K562 (cell line): ENCODE measurements around the gene PRICKLE3. TPM values are rescaled to one million over a fixed set of nuclear protein-coding genes. Genes with fewer than 3 reads are reported as not detected.

Experiments
- EZH2 ChIP-seq: IDR thresholded peaks from 2 replicates; pipeline ENCODE4 v1.6.1; 2012; ENCODE audit warnings: low read depth, mild to moderate bottlenecking, inconsistent platforms, low read length, borderline replicate concordance
- FOXA1 ChIP-seq: fragments of 450-650 bp; IDR thresholded peaks from 2 replicates; pipeline ENCODE4 v1.6.1; 2016; ENCODE audit warnings: mild to moderate bottlenecking, borderline replicate concordance
- MTF1 ChIP-seq: fragments of 250-450 bp; sonication (Bioruptor Pico); IDR thresholded peaks from 2 replicates; pipeline ENCODE4 v1.9.0; 2021; ENCODE audit warnings: moderate library complexity, mild to moderate bottlenecking, inconsistent platforms, borderline replicate concordance
- NCOR1 ChIP-seq: fragments of 450-650 bp; IDR thresholded peaks from 2 replicates; pipeline ENCODE4 v1.6.1; 2016; ENCODE audit warnings: mild to moderate bottlenecking, moderate library complexity
- POLR2G ChIP-seq: fragments of 200-400 bp; formaldehyde crosslinking; IDR thresholded peaks from 2 replicates; pipeline ENCODE4 v1.6.1; 2017; ENCODE audit warnings: low read depth, mild to moderate bottlenecking, antibody characterized with exemption, low read length, moderate library complexity
- SMARCA5 ChIP-seq: fragments of 450-650 bp; IDR thresholded peaks from 2 replicates; pipeline ENCODE4 v1.6.1; 2016
- STAT5B ChIP-seq: fragments of 250-450 bp; sonication (Bioruptor Pico); IDR thresholded peaks from 2 replicates; pipeline ENCODE4 v1.8.0; 2021; ENCODE audit warnings: mild to moderate bottlenecking, inconsistent platforms
- THRAP3 ChIP-seq: fragments of 450-650 bp; IDR thresholded peaks from 2 replicates; pipeline ENCODE4 v1.6.1; 2016; ENCODE audit warnings: mild to moderate bottlenecking, inconsistent platforms, borderline replicate concordance
- TRIM24 ChIP-seq, 2 experiments: fragments of 450-650 bp; IDR thresholded peaks; 2 replicates each; pipeline ENCODE4 v1.6.1; 2016
- ZNF24 ChIP-seq: fragments of 450-650 bp; IDR thresholded peaks from 2 replicates; pipeline ENCODE4 v1.6.1; 2016
- polyA plus RNA-seq, 8 experiments: library from polyadenylated mRNA; depleted of rRNA in 4 of 8; stranded (reverse) in 5 of 8; unstranded in 3 of 8; fragments of >200 nt; fragmentation: Nextera tagmentation in 2 of 8; fragmentation: Illumina TruSeq in 1 of 8; extraction: Ambion mirVana in 2 of 8; extraction: Trizol in 1 of 8; gene quantifications; 2 replicates each; pipeline versions ENCODE4 v1.2.1 to v1.2.3, GENCODE V29; 2011 to 2014; ENCODE audit warnings: inconsistent platforms in 1 of 8, missing spikeins in 1 of 8
- total RNA-seq, 7 experiments: library from RNA; depleted of rRNA in 6 of 7; stranded (reverse); fragments of >200 nt in 6 of 7; fragmentation: Illumina TruSeq in 2 of 7; extraction: Trizol in 2 of 7; gene quantifications; 2 replicates each; pipeline versions ENCODE4 v1.2.1 to v1.2.3, GENCODE V29; 2011 to 2021; ENCODE audit warnings: low replicate concordance in 1 of 7
- TF ChIP-seq, protein P1 (sequence below), 2 experiments: fragments of 450-650 bp; IDR thresholded peaks; 2 replicates each; pipeline ENCODE4 v1.6.1; 2016; ENCODE audit warnings: mild to moderate bottlenecking in 2 of 2, borderline replicate concordance in 1 of 2, low read depth in 1 of 2, moderate library complexity in 1 of 2
- TF ChIP-seq, protein P2 (sequence below): fragments of 450-650 bp; IDR thresholded peaks from 2 replicates; pipeline ENCODE4 v1.7.1; 2018; ENCODE audit warnings: mild to moderate bottlenecking, low read depth; ENCODE audit not compliant: partially characterized antibody
- TF ChIP-seq, protein P3 (sequence below): IDR thresholded peaks from 3 replicates; pipeline ENCODE4 v1.6.1; 2011; ENCODE audit warnings: borderline replicate concordance, mild to moderate bottlenecking, moderate library complexity; ENCODE audit not compliant: insufficient read length; ENCODE audit errors: extremely low read depth

Gene PRICKLE3
- total and polyA plus RNA-seq, 9 of the 15 experiments (the other 6 are each of a cell fraction or from before 2014, with no cell fraction given), result 1.1 to 44.3 (median 14.0) TPM

DNA sequence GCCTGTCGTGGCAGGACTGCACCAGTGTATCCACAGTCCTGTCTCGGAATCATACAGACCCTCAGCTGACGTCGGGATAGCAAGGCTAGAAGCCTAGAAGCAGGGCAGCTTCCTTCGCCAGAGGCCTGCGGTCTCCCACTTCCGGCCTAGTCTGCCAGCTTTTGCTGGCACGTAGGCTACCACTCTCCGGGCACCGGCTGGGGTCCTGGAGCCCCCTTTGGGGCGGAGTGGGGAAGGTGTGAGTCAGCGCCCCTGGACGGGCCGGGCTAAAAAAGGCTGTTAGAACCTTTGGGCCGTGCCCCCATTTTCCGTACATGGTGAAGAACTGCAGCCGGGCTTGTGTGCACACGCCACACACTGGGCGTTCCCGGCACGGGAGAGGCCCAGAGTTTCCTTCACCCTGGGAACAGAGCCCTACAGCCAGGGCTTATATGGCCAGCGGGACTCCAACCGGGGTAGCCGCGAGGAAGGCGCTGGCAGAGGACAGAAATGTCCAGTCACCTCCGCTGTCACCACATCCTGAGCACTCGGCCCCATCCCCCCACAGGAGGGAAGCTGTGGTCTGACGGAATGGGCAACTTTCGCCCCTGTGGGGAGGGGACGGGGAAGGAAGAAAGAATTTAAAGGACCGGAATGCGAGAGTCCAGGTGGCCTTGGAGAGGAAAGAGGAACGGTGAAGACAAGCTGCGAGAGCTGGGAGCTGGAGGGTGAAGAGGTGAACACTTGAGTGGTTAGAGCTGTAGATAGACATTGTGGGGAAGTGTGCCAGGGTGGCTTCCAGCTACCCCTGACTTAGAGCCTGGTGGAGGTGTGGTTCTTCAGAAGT lies 19.0 kb downstream of the PRICKLE3 start (continued):
- TF ChIP-seq, protein P1, sequence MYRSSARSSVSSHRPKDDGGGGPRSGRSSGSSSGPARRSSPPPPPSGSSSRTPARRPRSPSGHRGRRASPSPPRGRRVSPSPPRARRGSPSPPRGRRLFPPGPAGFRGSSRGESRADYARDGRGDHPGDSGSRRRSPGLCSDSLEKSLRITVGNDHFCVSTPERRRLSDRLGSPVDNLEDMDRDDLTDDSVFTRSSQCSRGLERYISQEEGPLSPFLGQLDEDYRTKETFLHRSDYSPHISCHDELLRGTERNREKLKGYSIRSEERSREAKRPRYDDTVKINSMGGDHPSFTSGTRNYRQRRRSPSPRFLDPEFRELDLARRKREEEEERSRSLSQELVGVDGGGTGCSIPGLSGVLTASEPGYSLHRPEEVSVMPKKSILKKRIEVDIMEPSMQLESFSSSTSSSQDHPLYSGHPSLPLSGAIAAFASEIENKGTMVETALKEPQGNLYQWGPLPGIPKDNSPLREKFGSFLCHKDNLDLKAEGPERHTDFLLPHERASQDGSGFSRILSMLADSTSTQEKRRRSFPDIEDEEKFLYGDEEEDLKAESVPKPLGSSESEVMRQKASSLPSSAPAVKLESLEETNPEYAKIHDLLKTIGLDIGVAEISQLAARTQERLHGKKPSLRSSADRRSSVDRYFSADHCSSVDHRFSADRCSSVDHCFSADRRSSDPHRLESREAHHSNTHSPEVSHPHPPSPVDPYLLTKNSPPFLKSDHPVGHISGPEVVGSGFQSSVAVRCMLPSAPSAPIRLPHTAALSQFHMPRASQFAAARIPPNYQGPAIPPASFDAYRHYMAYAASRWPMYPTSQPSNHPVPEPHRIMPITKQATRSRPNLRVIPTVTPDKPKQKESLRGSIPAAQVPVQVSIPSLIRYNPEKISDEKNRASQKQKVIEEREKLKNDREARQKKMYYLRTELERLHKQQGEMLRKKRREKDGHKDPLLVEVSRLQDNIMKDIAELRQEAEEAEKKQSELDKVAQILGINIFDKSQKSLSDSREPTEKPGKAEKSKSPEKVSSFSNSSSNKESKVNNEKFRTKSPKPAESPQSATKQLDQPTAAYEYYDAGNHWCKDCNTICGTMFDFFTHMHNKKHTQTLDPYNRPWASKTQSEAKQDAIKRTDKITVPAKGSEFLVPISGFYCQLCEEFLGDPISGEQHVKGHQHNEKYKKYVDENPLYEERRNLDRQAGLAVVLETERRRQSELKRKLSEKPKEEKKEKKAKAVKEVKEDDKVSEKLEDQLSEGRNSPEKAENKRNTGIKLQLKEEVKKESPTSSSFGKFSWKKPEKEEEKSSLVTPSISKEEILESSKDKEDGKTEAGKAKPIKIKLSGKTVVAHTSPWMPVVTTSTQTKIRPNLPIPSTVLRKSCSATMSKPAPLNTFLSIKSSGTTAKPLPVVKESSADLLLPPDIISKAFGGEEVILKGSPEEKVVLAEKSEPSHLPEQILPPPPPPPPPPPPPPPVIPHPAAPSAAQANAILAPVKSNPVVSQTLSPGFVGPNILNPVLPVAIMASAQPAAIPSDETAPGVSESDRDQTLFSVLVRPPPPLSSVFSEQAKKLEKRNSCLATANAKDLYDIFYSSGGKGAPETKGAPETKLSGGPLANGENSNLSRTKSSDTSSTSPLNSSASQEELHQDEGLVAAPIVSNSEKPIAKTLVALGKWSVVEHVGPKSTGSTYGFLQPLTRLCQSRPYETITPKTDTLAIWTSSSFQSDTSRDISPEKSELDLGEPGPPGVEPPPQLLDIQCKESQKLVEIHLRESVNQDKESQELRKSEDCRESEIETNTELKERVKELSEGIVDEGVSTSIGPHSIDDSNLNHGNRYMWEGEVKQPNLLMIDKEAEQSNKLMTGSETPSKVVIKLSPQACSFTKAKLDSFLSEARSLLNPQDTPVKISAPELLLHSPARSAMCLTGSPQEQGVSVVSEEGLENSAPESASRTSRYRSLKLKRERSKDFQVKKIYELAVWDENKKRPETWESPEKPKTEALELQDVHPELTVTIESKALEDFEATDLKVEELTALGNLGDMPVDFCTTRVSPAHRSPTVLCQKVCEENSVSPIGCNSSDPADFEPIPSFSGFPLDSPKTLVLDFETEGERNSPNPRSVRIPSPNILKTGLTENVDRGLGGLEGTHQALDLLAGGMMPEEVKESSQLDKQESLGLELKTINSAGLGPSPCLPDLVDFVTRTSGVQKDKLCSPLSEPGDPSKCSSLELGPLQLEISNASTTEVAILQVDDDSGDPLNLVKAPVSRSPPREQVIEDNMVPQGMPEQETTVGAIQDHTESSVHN (IDR thresholded peaks at IDR 0.05; ENCODE audit: borderline replicate concordance in 1 of 2, low read depth in 1 of 2), result peak in 1 of 2 experiments; percentile 71; a peak in 2 of 4 replicates
- TF ChIP-seq SMARCA5 (no peak), ZNF24 (peak; percentile 57), THRAP3 (no peak), STAT5B (CRISPR knock-in tag) (no peak), FOXA1 (no peak), TRIM24 (IDR thresholded peaks at IDR 0.05) (peak; percentile 27 to 70; a peak in 2 of 4 replicates), MTF1 (0 out of 2 replicates have a peak, but pooled peaks have one; percentile 30), NCOR1 (peak; percentile 26; the same call in 1 of the 2 replicates), EZH2 (no peak), POLR2G (peak; percentile 81)
- TF ChIP-seq, protein P2, sequence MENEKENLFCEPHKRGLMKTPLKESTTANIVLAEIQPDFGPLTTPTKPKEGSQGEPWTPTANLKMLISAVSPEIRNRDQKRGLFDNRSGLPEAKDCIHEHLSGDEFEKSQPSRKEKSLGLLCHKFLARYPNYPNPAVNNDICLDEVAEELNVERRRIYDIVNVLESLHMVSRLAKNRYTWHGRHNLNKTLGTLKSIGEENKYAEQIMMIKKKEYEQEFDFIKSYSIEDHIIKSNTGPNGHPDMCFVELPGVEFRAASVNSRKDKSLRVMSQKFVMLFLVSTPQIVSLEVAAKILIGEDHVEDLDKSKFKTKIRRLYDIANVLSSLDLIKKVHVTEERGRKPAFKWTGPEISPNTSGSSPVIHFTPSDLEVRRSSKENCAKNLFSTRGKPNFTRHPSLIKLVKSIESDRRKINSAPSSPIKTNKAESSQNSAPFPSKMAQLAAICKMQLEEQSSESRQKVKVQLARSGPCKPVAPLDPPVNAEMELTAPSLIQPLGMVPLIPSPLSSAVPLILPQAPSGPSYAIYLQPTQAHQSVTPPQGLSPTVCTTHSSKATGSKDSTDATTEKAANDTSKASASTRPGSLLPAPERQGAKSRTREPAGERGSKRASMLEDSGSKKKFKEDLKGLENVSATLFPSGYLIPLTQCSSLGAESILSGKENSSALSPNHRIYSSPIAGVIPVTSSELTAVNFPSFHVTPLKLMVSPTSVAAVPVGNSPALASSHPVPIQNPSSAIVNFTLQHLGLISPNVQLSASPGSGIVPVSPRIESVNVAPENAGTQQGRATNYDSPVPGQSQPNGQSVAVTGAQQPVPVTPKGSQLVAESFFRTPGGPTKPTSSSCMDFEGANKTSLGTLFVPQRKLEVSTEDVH, result no peak
- TF ChIP-seq, protein P3, sequence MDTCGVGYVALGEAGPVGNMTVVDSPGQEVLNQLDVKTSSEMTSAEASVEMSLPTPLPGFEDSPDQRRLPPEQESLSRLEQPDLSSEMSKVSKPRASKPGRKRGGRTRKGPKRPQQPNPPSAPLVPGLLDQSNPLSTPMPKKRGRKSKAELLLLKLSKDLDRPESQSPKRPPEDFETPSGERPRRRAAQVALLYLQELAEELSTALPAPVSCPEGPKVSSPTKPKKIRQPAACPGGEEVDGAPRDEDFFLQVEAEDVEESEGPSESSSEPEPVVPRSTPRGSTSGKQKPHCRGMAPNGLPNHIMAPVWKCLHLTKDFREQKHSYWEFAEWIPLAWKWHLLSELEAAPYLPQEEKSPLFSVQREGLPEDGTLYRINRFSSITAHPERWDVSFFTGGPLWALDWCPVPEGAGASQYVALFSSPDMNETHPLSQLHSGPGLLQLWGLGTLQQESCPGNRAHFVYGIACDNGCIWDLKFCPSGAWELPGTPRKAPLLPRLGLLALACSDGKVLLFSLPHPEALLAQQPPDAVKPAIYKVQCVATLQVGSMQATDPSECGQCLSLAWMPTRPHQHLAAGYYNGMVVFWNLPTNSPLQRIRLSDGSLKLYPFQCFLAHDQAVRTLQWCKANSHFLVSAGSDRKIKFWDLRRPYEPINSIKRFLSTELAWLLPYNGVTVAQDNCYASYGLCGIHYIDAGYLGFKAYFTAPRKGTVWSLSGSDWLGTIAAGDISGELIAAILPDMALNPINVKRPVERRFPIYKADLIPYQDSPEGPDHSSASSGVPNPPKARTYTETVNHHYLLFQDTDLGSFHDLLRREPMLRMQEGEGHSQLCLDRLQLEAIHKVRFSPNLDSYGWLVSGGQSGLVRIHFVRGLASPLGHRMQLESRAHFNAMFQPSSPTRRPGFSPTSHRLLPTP, result no peak
